Loucy (cell line): Measurements from ENCODE around the gene VPS45.

ENCODE experiments used
- H2AFZ ChIP-seq: fragments of 200-600 bp; sonication (generic); 2 replicates; pipeline ENCODE4 v1.6.0; 2016; ENCODE audit warnings: antibody characterized with exemption, mild to moderate bottlenecking, low read length, moderate library complexity
- H3F3A ChIP-seq: fragments of 200-600 bp; 2 replicates; pipeline ENCODE4 v1.6.0; 2016; ENCODE audit warnings: antibody characterized with exemption, low read depth, mild to moderate bottlenecking
- H3K27me3 ChIP-seq: fragments of 200-600 bp; sonication (generic); 2 replicates; pipeline ENCODE4 v1.6.1; 2014; ENCODE audit warnings: low read length, mild to moderate bottlenecking; ENCODE audit not compliant: insufficient read depth, poor library complexity, severe bottlenecking
- H3K36me3 ChIP-seq: fragments of 200-600 bp; sonication (generic); 2 replicates; pipeline ENCODE4 v1.6.1; 2016; ENCODE audit warnings: low read length; ENCODE audit not compliant: insufficient read depth
- H3K4me1 ChIP-seq: fragments of 200-600 bp; sonication (generic); 2 replicates; pipeline ENCODE4 v1.5.1; 2014; ENCODE audit warnings: low read length, mild to moderate bottlenecking; ENCODE audit not compliant: insufficient read depth, poor library complexity, severe bottlenecking
- H3K4me2 ChIP-seq: fragments of 200-600 bp; sonication (generic); 2 replicates; pipeline ENCODE4 v1.6.0; 2014; ENCODE audit warnings: antibody characterized with exemption, low read length, low read depth, mild to moderate bottlenecking; ENCODE audit not compliant: poor library complexity, severe bottlenecking
- H3K4me3 ChIP-seq: fragments of 200-600 bp; sonication (generic); 2 replicates; pipeline ENCODE4 v1.5.1; 2014; ENCODE audit warnings: low read length, mild to moderate bottlenecking, mixed read lengths; ENCODE audit not compliant: poor library complexity, severe bottlenecking
- H3K79me2 ChIP-seq: fragments of 200-600 bp; sonication (generic); 2 replicates; pipeline ENCODE4 v1.6.1; 2014; ENCODE audit warnings: low read length; ENCODE audit not compliant: insufficient read depth
- H3K9ac ChIP-seq: fragments of 200-600 bp; sonication (generic); 2 replicates; pipeline ENCODE4 v1.6.0; 2014; ENCODE audit warnings: mild to moderate bottlenecking, low read depth, low read length, moderate library complexity; ENCODE audit not compliant: poor library complexity, severe bottlenecking
- H3K9me2 ChIP-seq: fragments of 200-600 bp; sonication (generic); replicated peaks from 2 replicates; pipeline ENCODE4 v1.6.1; 2016; ENCODE audit warnings: low read depth, low read length, mixed read lengths
- H3K9me3 ChIP-seq: fragments of 200-600 bp; sonication (generic); 2 replicates; pipeline ENCODE4 v1.6.1; 2014; ENCODE audit warnings: mild to moderate bottlenecking, antibody characterized with exemption, low read length, low read depth; ENCODE audit not compliant: insufficient read depth
- H4K20me1 ChIP-seq: fragments of 200-600 bp; sonication (generic); 2 replicates; pipeline ENCODE4 v1.6.0; 2014; ENCODE audit warnings: antibody characterized with exemption, low read length, mild to moderate bottlenecking; ENCODE audit not compliant: insufficient read depth, poor library complexity, severe bottlenecking
- EZH2phosphoT487 ChIP-seq: fragments of 200-600 bp; IDR thresholded peaks from 2 replicates; pipeline ENCODE4 v1.6.1; 2018; ENCODE audit warnings: antibody characterized with exemption, mild to moderate bottlenecking, moderate library complexity, borderline replicate concordance
- TF ChIP-seq, protein P1 (sequence below): fragments of 200-600 bp; sonication (generic); conservative IDR thresholded peaks from 2 replicates; pipeline ENCODE4 v1.5.1; 2014; ENCODE audit warnings: mild to moderate bottlenecking, antibody characterized with exemption, low read length

VPS45 gene

GRCh38 chr1:150151291-150152181 is 84.0 kb downstream of the VPS45 start:
- Histone ChIP-seq H3K9me2 (no peaks in the 10 kb centered on the region), H3K27me3 (peaks cover 8% of the 10 kb centered on the region), H3K4me2 (peak overlapping the region; percentile 79), H4K20me1 (peaks cover 31% of the 10 kb centered on the region), H3K9me3 (no peaks in the 10 kb centered on the region), H3K36me3 (peaks cover 36% of the 10 kb centered on the region), H3K4me3 (peak overlapping the region; percentile 94), H3K9ac (peak overlapping the region; percentile 100), H3K79me2 (peaks cover 85% of the 10 kb centered on the region), H3K4me1 (peaks cover 70% of the 10 kb centered on the region), H3F3A (peaks cover 11% of the 10 kb centered on the region; the same call in 1 of the 2 replicates), H2AFZ (no peak overlapping the region)
- TF ChIP-seq, protein P1, sequence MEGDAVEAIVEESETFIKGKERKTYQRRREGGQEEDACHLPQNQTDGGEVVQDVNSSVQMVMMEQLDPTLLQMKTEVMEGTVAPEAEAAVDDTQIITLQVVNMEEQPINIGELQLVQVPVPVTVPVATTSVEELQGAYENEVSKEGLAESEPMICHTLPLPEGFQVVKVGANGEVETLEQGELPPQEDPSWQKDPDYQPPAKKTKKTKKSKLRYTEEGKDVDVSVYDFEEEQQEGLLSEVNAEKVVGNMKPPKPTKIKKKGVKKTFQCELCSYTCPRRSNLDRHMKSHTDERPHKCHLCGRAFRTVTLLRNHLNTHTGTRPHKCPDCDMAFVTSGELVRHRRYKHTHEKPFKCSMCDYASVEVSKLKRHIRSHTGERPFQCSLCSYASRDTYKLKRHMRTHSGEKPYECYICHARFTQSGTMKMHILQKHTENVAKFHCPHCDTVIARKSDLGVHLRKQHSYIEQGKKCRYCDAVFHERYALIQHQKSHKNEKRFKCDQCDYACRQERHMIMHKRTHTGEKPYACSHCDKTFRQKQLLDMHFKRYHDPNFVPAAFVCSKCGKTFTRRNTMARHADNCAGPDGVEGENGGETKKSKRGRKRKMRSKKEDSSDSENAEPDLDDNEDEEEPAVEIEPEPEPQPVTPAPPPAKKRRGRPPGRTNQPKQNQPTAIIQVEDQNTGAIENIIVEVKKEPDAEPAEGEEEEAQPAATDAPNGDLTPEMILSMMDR: no peak
- no peak for TF ChIP-seq EZH2phosphoT487

DNA sequence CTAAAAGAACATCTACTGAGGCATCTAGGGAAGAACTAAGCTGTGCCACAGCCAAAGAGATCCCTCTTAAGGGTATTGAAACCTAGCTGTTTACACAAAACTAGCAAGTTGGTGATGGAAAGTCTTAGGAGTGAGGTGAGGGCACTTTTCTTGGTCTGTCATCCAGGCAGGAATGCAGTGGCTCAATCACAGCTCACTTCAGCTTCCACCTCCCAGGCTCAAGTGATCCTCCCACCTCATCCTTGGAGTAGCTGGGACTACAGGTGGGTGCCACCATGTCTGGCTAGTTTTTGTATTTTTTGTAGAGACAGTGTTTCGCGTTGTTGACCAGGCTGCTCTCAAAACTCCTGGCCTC is 84.6 kb downstream of the VPS45 start:
- Histone ChIP-seq H4K20me1 (peaks cover 33% of the 10 kb centered on the region), H3K9me2 (no peaks in the 10 kb centered on the region)

GRCh38 chr1:150152772-150153456 is 85.3 kb downstream of the VPS45 start:
- Histone ChIP-seq H3K9me2 (no peaks in the 10 kb centered on the region), H3K4me2 (peak overlapping the region; percentile 79), H3K27me3 (peaks cover 8% of the 10 kb centered on the region), H4K20me1 (peaks cover 39% of the 10 kb centered on the region), H3K79me2 (peaks cover 95% of the 10 kb centered on the region), H3F3A (peaks cover 6% of the 10 kb centered on the region; the same call in 1 of the 2 replicates), H3K4me3 (peak overlapping the region; percentile 94), H2AFZ (no peak overlapping the region), H3K36me3 (peaks cover 50% of the 10 kb centered on the region), H3K4me1 (peaks cover 59% of the 10 kb centered on the region), H3K9ac (peak overlapping the region; percentile 100), H3K9me3 (no peaks in the 10 kb centered on the region)
- no peak for TF ChIP-seq EZH2phosphoT487
- TF ChIP-seq, protein P1: no peak

More for the DNA sequence above, 84.6 kb downstream of the VPS45 start:
- peak overlapping the region; percentile 94 for H3K4me3 ChIP-seq
- H3F3A ChIP-seq: peaks cover 6% of the 10 kb centered on the region; the same call in 1 of the 2 replicates
- peak overlapping the region; percentile 100 for H3K9ac ChIP-seq
- peaks cover 63% of the 10 kb centered on the region for H3K4me1 ChIP-seq
- H3K36me3 ChIP-seq: peaks cover 43% of the 10 kb centered on the region
- no peak overlapping the region for H2AFZ ChIP-seq
- no peaks in the 10 kb centered on the region for H3K9me3 ChIP-seq
- TF ChIP-seq, protein P1: no peak
- no peak for TF ChIP-seq EZH2phosphoT487
- H3K27me3 ChIP-seq: peaks cover 8% of the 10 kb centered on the region
- peak overlapping the region; percentile 79 for H3K4me2 ChIP-seq
- peaks cover 91% of the 10 kb centered on the region for H3K79me2 ChIP-seq
